Spleen (tissue), 11 donors: ENCODE data around the gene KIF3C. TPM values are rescaled to one million over a fixed set of nuclear protein-coding genes. Genes with fewer than 3 reads are reported as not detected.
"Not testable (repeated sequence)": the region's sequence is repeated elsewhere in the genome, so short reads cannot be mapped to it uniquely, and the experiment has no call there.

Experiments used
- DNase-seq: peaks from one replicate; pipeline ENCODE4 v3.0.0-alpha.2; 2020
- H3K27ac ChIP-seq, 8 donors: fragments of 200-600 bp; sonication (generic) in 7 of 8; 1 replicate in 4 of 8; 2 replicates in 4 of 8; pipeline versions ENCODE4 v1.5.0 to v1.8.0; 2016 to 2021; ENCODE audit warnings: inconsistent platforms in 4 of 8, mild to moderate bottlenecking in 4 of 8, moderate library complexity in 1 of 8
- H3K27me3 ChIP-seq, 7 donors: fragments of 200-600 bp; sonication (generic) in 6 of 7; replicated peaks in 1 of 7; 1 replicate in 4 of 7; 2 replicates in 3 of 7; pipeline versions ENCODE4 v1.5.0 to v1.8.0; 2016 to 2021; ENCODE audit warnings: inconsistent platforms in 3 of 7, mild to moderate bottlenecking in 1 of 7
- H3K36me3 ChIP-seq, 6 donors: fragments of 200-600 bp; sonication (generic) in 5 of 6; 1 replicate in 4 of 6; 2 replicates in 2 of 6; pipeline versions ENCODE4 v1.5.0 to v1.8.0; 2016 to 2021; ENCODE audit warnings: inconsistent platforms in 2 of 6
- H3K4me1 ChIP-seq, 6 donors: fragments of 200-600 bp; sonication (generic) in 5 of 6; 1 replicate in 3 of 6; 2 replicates in 3 of 6; pipeline versions ENCODE4 v1.5.0 to v1.8.0; 2016 to 2021; ENCODE audit warnings: inconsistent platforms in 3 of 6
- H3K4me3 ChIP-seq, 8 donors: fragments of 200-600 bp; sonication (generic) in 7 of 8; 1 replicate in 4 of 8; 2 replicates in 4 of 8; pipeline versions ENCODE4 v1.5.0 to v1.8.0; 2016 to 2021; ENCODE audit warnings: inconsistent platforms in 4 of 8, mild to moderate bottlenecking in 4 of 8, moderate library complexity in 2 of 8
- H3K9me3 ChIP-seq, 8 donors: fragments of 200-600 bp; sonication (generic) in 7 of 8; 1 replicate in 4 of 8; 2 replicates in 4 of 8; pipeline versions ENCODE4 v1.5.0 to v1.8.0; 2016 to 2021; ENCODE audit warnings: inconsistent platforms in 4 of 8
- POLR2A ChIP-seq, 3 donors: fragments of 450-650 bp; IDR thresholded peaks; one replicate each; pipeline ENCODE4 v1.5.1; 2017; ENCODE audit warnings: antibody characterized with exemption in 3 of 3, mild to moderate bottlenecking in 1 of 3
- POLR2AphosphoS5 ChIP-seq, 3 donors: sonication (generic); formaldehyde crosslinking; IDR thresholded peaks; one replicate each; pipeline ENCODE4 v1.5.1; 2017; ENCODE audit warnings: antibody characterized with exemption in 3 of 3
- WGBS, 5 donors: extraction: QIAGEN DNeasy Blood & Tissue Kit in 3 of 5; methylation state at CpG; one replicate each; pipeline versions ENCODE4 v1.1.5 to v1.1.7; 2013 to 2018; 5-methylcytosine and 5-hydroxymethylcytosine counted together
- intact Hi-C: fragments of 100-400 bp; cut with DNase I; formaldehyde crosslinking; loops from one replicate; pipeline ENCODE4 v1.15.0; 2023; ENCODE audit warnings: low total_unique reads
- polyA plus RNA-seq, 3 donors: library from polyadenylated mRNA; stranded (reverse); fragments of 200-250 nt; gene quantifications; one replicate each; pipeline ENCODE4 v1.2.1, GENCODE V29; 2013
- total RNA-seq, 7 donors: library from RNA; depleted of rRNA in 3 of 7; stranded (reverse); fragments of >200 nt in 3 of 7; fragmentation: NEBNext Ultra II Directional in 4 of 7; extraction: Animal tissue kit (Norgen Biotek cat#: 25700) in 4 of 7; gene quantifications; one replicate each; pipeline versions ENCODE4 v1.1.0 to v1.2.1, GENCODE V29; 2016 to 2021
- TF ChIP-seq, protein P1 (sequence below), 11 experiments: fragments of 200-600 bp in 7 of 11; fragments of 450-650 bp in 4 of 11; sonication (generic) in 4 of 11; IDR thresholded peaks in 8 of 11; conservative IDR thresholded peaks in 3 of 11; 1 replicate in 7 of 11; 2 replicates in 4 of 11; pipeline versions ENCODE4 v1.4.0 to v1.8.0; 2016 to 2021; ENCODE audit warnings: antibody characterized with exemption in 11 of 11, inconsistent platforms in 4 of 11, mild to moderate bottlenecking in 1 of 11
- donor health status: healthy with polysubstance abuse.
- donor health status: DM: no; HTN: no; CAD: no; lungs with moderate emphysema.
- donor health status: DM: no; HTN: no; CAD: no.
- donor health status: Bipolar disorder and iron deficiency.
- donor health status: healthy.
- donor health status: DM: no; HTN: no; CAD: no.
- donor health status: DM: yes; HTN: yes; CAD: no.

The KIF3C gene
- total and polyA plus RNA-seq, 10 donors = 0.33 to 6.5 (median 3.8) TPM

DNA sequence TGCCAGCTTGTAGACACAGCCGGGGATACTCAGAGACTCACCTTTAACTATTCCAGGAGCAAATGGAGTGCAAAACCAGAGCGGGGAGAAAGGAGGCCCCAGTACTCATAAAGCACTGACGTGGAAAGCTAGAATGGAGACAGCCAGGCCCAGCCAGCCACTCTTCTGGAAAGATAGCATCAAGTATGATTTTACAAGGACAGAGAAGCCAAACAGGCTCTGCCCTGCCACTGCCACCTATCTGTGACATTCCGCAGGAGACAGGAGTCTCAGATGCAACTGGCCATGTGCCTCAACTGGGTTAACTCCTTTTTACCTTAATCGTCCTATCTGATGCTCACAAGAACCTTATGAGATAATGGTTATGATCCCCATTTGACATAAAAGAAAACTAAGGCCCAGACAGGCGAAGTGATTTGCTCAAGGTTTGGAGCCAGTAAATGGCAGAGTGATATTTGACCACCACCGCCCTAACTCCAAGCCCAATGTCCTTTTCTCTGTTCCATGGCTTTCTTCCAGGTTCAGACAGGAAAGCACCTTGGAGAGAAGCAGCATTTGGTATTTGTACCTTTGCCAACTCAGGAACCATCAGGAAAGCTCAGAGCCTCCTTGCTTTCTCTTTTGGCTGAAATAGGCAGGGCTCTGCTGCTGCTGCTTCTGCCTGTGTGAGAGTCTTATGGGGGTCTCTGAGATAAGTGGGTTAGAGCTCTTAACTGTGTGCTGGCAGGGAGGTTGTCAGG lies 15.6 kb downstream of the KIF3C start:
- TF ChIP-seq POLR2AphosphoS5 (IDR thresholded peaks at IDR 0.05) (no peak), POLR2A (IDR thresholded peaks at IDR 0.05) (no peak)
- TF ChIP-seq, protein P1, sequence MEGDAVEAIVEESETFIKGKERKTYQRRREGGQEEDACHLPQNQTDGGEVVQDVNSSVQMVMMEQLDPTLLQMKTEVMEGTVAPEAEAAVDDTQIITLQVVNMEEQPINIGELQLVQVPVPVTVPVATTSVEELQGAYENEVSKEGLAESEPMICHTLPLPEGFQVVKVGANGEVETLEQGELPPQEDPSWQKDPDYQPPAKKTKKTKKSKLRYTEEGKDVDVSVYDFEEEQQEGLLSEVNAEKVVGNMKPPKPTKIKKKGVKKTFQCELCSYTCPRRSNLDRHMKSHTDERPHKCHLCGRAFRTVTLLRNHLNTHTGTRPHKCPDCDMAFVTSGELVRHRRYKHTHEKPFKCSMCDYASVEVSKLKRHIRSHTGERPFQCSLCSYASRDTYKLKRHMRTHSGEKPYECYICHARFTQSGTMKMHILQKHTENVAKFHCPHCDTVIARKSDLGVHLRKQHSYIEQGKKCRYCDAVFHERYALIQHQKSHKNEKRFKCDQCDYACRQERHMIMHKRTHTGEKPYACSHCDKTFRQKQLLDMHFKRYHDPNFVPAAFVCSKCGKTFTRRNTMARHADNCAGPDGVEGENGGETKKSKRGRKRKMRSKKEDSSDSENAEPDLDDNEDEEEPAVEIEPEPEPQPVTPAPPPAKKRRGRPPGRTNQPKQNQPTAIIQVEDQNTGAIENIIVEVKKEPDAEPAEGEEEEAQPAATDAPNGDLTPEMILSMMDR (IDR thresholded peaks at IDR 0.05 in 8 of 11, conservative IDR thresholded peaks at IDR 0.05 in 3 of 11) = no peak
- Histone ChIP-seq H3K4me3 (no peak overlapping the region), H3K27me3 (no peaks in the 10 kb centered on the region), H3K27ac (no peak overlapping the region), H3K36me3 (no peaks in the 10 kb centered on the region), H3K4me1 (peaks cover 0 to 17% (median 4%) of the 10 kb centered on the region in 6 donors), H3K9me3 (no peaks in the 10 kb centered on the region)
- WGBS, 5 donors = 81 to 96% (median 95%) methylated on average over 7 of the region's 7 CpGs
- intact Hi-C loops = no loop called here
- no peak for DNase-seq

DNA sequence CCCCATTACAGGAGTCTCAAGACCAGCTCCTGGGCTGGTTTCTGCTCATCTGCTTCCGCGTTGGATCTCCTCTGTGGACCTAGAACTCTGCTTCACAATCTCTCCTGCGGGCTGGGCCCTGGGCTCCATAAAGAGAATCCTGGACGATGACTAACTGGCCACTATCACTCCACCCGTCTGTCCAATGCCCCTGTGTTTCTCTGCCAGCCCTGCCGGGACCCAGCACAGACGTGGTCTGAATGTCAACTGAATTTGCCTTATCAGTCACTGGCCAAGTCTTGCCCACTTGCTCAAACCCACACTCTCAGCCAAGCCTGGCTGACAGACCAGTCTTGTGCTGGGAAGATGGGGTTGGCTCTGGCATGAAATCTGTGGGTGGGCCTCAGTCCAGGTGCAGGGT lies 17.4 kb downstream of the KIF3C start:
- Histone ChIP-seq H3K27me3 (no peaks in the 10 kb centered on the region), H3K27ac (no peak overlapping the region), H3K36me3 (no peaks in the 10 kb centered on the region), H3K9me3 (no peaks in the 10 kb centered on the region), H3K4me3 (no peak overlapping the region), H3K4me1 (peaks cover 0 to 35% (median 22%) of the 10 kb centered on the region in 6 donors)
- no peak for DNase-seq
- WGBS, 5 donors = 89 to 95% (median 93%) methylated on average over 7 of the region's 7 CpGs
- intact Hi-C loops = no loop called here
- TF ChIP-seq, protein P1 (IDR thresholded peaks at IDR 0.05 in 8 of 11, conservative IDR thresholded peaks at IDR 0.05 in 3 of 11) = no peak
- TF ChIP-seq POLR2A (IDR thresholded peaks at IDR 0.05) (no peak), POLR2AphosphoS5 (IDR thresholded peaks at IDR 0.05) (no peak)

DNA sequence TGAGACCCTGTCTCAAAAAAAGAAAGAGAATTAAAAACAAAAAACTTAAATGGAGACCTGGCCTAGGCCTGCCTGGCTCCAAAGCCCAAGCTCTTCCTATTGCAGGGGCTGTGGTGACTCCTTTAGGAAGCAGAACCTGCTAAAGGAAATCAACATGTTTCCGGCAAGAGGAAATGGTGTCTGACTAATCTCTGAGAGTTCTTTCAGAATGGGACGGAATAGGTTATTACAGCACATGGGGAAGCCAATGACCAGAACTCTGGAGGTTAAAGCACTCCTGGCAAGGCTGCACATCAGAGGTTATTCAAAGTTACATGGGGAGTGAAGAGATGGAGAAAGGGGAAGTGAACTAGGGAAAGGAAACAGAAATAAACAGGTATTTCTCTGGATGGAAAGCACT lies 21.4 kb downstream of the KIF3C start:
- DNase-seq = no peak
- Histone ChIP-seq H3K27ac (peak overlapping the region in 7 of 8 donors; percentile 29 to 67 (median 44)), H3K36me3 (peaks cover 0 to 17% (median 0%) of the 10 kb centered on the region in 6 donors), H3K4me1 (peaks cover 0 to 46% (median 25%) of the 10 kb centered on the region in 6 donors), H3K27me3 (no peaks in the 10 kb centered on the region), H3K9me3 (no peaks in the 10 kb centered on the region), H3K4me3 (no peak overlapping the region)
- intact Hi-C loops = no loop called here
- WGBS, 5 donors = 7 to 31% (median 22%) methylated on average over 2 of the region's 2 CpGs
- no peak for TF ChIP-seq POLR2A (IDR thresholded peaks at IDR 0.05)
- TF ChIP-seq POLR2AphosphoS5 (IDR thresholded peaks at IDR 0.05) = peak in 1 of 3 donors; percentile 70
- TF ChIP-seq, protein P1 (IDR thresholded peaks at IDR 0.05 in 8 of 11, conservative IDR thresholded peaks at IDR 0.05 in 3 of 11) = no peak

DNA sequence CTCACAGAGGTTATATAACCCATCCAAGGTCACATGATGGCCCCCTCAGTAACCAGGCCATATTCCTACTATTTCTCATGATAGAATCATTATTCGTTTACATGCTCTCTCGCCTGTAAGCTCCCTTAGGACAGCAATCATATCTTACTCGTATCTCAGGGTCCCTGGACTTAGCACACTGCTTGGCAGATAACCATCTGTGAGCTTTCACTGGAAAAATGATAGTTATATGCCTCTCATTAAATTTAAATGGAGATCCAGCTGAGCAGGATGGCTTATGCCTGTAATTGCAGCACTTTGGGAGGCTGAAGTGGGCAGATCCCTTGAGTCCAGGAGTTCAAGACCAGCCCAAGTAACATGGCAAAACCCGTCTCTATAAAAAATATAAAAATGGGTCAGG lies 21.9 kb downstream of the KIF3C start:
- intact Hi-C loops = no loop called here
- Histone ChIP-seq H3K36me3 (peaks cover 0 to 22% (median 0%) of the 10 kb centered on the region in 6 donors), H3K4me3 (no peak overlapping the region), H3K27ac (peak overlapping the region in 5 of 8 donors; percentile 19 to 67 (median 44)), H3K9me3 (no peaks in the 10 kb centered on the region), H3K4me1 (peaks cover 0 to 46% (median 25%) of the 10 kb centered on the region in 6 donors), H3K27me3 (no peaks in the 10 kb centered on the region)
- TF ChIP-seq, protein P1 (IDR thresholded peaks at IDR 0.05 in 8 of 11, conservative IDR thresholded peaks at IDR 0.05 in 3 of 11) = no peak
- TF ChIP-seq POLR2A (IDR thresholded peaks at IDR 0.05) = no peak
- no peak for TF ChIP-seq POLR2AphosphoS5 (IDR thresholded peaks at IDR 0.05)
- no peak for DNase-seq
- WGBS, 5 donors = 63 to 69% (median 65%) methylated on average over 4 of the region's 4 CpGs

DNA sequence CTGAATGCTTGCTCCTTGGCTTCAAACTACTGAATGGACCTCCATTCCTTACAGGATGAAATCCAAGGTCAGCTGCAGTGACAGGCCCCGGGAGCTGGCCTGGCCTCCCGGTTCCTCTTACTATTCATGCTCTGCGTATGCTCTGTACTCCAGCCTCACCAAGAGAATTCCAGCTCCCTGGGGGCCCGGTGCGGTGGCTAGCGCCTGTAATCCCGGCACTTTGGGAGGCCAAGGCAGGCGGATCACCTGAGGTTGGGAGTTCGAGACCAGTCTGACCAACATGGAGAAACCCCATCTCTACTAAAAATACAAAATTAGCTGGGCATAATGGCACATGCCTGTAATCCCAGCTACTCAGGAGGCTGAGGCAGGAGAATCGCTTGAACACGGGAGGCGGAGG lies 23.7 kb downstream of the KIF3C start:
- peaks cover 0 to 52% (median 25%) of the 10 kb centered on the region in 6 donors for H3K4me1 ChIP-seq
- H3K4me3 ChIP-seq, H3K9me3 ChIP-seq, DNase-seq, H3K27ac ChIP-seq, intact Hi-C loops, H3K27me3 ChIP-seq: not testable (repeated sequence)
- 84 to 95% (median 89%) methylated on average over 12 of the region's 12 CpGs for WGBS, 5 donors
- peaks cover 0 to 35% (median 0%) of the 10 kb centered on the region in 6 donors for H3K36me3 ChIP-seq
